HepG2 (cell line): ENCODE measurements around the gene KRTAP10-9.

Experiments
- CEBPG ChIP-seq: IDR thresholded peaks from 2 replicates; pipeline ENCODE4 v1.6.1; 2016
- IKZF4 ChIP-seq: sonication (generic); formaldehyde crosslinking; IDR thresholded peaks from 2 replicates; pipeline ENCODE4 v1.5.1; 2020; ENCODE audit warnings: borderline replicate concordance, mild to moderate bottlenecking, low read depth, missing genetic modification reagents; ENCODE audit errors: not compliant biosample characterization
- POLR2A ChIP-seq, 2 experiments: IDR thresholded peaks; 2 replicates each; pipeline ENCODE4 v1.6.1; 2011; ENCODE audit warnings: low read depth in 2 of 2, low read length in 2 of 2, mild to moderate bottlenecking in 1 of 2, moderate library complexity in 1 of 2; ENCODE audit not compliant: insufficient read depth in 1 of 2
- POLR2AphosphoS2 ChIP-seq: IDR thresholded peaks from 2 replicates; pipeline ENCODE4 v1.6.1; 2011; ENCODE audit warnings: low read depth, low read length, improper control_type of control experiment

DNA sequence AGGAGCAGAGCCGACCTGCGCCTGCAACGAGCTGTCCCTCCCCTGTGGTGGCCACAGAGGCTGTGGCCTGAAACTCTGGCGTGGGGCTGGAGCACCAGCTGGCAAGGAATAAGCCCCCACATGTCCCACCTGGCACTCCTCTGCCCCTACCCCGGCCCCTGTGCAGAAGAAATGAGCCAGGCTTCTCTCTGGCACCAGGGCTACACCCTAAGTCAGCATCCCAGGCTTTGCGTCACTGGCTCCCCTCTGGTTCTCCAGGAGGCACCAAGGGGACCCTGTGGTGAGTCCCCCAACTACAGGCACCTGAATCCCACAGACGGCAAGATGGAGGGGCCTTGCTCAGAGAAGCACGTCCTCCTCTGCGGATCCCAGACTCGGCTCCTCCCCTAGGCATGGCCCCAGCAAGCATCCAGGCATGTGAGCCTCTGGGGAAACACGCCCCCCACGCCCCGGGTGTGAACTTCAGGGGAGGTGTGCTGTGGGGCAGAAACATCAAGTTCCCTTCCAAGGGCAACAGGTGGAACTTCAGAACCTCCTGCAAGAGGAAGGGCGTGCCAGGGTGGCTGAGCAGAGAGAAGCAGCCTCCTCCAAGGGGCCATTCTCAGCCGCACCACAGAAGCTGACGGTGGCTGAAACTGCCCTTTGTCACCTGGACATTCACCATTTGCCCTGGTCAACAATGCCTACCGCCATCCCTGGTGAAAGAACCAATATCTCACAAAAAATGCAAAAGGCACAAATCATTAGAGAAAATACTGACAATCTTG lies 23.6 kb upstream of the KRTAP10-9 start:
- TF ChIP-seq IKZF4 (CRISPR knock-in tag) (no peak), POLR2AphosphoS2 (no peak), POLR2A (IDR thresholded peaks at IDR 0.05; ENCODE audit: insufficient read depth in 1 of 2, low read depth in 2 of 2, low read length in 2 of 2) (no peak), CEBPG (no peak)
